NCI-H187 (cell line): ENCODE data around the gene COQ2.
"Not testable (repeated sequence)": the region's sequence is repeated elsewhere in the genome, so short reads cannot be mapped to it uniquely, and the experiment has no call there.

Source experiments
- DNase-seq, 2 experiments: peaks; one replicate each; lab custom pipeline; 2025; lab: John Stamatoyannopoulos, UW

Gene COQ2, protein sequence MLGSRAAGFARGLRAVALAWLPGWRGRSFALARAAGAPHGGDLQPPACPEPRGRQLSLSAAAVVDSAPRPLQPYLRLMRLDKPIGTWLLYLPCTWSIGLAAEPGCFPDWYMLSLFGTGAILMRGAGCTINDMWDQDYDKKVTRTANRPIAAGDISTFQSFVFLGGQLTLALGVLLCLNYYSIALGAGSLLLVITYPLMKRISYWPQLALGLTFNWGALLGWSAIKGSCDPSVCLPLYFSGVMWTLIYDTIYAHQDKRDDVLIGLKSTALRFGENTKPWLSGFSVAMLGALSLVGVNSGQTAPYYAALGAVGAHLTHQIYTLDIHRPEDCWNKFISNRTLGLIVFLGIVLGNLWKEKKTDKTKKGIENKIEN

DNA sequence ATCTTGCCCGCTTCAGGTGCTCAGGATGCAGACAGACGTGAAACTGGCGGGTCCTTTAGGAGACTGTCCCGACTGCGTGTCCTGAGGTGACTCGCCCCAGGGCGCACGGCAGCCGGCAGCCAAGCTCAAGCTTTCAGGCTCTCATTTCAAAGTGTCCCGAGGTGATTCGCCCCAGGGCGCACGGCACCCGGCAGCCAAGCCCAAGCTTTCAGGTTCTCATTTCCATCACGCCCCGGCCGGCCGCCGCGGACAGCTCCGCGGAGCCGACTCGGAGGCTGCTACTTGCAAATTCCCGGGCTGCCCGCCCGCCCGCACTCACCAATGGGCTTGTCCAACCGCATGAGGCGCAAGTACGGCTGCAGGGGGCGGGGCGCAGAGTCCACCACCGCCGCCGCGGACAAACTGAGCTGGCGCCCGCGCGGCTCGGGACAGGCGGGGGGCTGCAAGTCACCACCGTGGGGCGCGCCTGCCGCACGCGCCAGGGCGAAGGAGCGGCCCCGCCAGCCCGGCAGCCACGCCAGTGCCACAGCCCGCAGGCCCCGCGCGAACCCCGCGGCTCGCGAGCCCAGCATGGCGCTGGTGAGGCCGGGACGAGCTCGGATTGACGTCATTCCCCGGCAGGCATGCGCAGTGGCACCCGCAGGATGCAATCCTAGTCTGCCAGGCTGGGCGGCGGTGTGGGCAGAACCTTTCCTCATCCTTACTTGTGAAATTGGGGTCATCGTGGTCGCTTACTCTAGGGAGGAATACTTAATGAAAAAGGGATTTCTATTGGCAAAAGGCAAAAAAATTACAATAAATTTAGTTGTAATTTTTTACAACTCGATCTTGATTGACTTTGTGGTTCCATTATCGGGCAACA is at the start of gene COQ2:
TSS of gene COQ2 (minus strand) at position 606 of the 862 bp plus-strand sequence. CDS start at position 572, 34 bp downstream.
- DNase-seq: peak; percentile 88 to 93

DNA sequence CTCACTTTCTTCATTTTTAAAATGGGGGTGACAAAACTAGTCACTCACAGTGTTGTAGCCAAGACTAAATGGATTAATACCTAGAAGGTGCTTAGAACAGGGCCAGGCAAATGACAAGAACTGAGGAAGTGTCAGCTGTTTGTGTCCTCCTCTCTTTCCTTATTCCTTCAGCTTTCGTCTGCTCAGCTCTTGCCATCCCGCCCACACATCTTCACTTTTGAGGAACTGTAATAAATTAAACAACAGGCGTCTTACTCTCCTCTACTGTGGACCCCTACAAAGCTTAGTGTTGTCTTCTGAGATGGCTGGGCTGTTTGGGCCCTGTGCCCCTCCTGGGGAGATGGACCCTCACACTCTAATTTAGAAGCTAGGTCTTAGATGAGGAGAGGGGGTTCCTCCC is 47.4 kb upstream of the COQ2 start:
- DNase-seq: no peak

DNA sequence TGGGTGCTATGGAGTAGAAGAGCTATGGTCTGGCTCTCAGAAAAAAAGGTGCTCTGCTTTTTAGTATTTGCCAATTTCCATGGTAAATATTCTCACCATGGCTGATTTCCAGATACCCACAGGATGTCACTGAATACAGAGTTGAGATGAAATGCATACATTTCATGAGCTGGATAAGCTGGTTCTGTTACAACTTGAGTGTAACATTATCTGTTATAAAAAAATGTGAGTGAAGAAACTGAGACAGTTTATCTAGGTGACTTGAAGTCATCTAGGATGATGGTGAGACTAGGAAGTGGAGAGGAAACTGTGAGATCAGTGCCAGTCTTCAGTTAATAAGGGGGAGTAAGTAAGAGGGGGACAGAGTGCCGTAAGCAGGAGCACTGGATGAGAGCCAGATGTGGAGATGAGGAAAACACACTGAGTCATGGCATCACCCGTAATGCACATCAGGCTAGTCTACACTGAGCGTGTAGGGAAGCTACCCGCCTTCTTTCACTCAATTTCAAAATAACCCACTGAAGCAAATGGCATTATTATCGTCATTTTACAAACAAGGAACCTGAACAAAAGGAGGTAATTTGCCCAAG is 45.0 kb upstream of the COQ2 start:
- no peak for DNase-seq

DNA sequence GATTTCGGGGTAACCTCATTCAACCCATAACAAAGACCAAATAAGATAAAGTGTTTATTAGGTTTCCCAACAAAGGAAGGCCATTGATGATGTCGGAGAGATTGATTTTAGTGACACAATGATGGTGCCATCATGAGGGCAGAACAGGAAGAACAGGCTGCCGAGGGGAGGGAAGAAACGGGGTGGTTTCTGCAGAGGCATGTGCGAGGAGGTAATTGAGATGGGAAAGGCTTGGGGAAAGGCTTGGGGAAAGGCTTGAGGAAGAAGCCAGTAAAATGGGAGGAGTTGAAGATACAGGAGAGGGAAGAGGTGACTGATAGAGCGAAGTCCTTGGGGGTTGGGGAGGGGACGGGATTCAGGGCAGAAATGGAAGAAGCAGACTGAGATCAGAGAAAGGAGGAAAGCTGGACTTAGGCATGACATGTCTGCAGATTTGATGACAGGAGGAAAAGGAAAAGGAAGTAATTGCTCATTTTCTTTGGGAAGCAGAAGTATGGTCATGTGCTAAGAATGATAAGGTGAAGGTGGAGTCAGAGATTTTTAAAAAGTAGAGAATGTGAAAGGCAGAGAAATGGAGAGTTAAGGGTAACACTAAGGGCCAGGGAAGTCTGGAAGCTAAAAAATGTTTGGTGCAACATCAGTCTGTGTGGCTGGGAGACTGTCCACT is 44.1 kb upstream of the COQ2 start:
- no peak for DNase-seq

DNA sequence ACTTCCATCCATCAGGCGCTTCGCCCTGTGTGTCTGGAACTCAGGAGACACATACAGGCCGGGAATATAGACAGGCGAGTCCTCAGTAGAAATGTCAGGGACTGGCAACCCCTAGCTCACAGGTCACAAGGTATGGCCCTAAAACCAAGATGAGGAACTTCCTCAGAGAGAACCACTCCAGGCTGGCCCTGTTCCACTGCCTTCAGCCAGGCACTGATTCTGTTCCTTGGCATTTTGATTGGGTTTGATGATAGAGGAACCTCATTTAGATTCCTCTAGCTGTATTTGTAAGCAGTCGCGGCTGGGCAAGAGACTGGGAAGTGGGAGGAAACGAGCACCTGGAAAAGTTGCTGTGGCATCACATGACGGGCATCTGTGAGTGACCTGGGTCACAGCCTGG is 41.9 kb upstream of the COQ2 start:
- DNase-seq: no peak

DNA sequence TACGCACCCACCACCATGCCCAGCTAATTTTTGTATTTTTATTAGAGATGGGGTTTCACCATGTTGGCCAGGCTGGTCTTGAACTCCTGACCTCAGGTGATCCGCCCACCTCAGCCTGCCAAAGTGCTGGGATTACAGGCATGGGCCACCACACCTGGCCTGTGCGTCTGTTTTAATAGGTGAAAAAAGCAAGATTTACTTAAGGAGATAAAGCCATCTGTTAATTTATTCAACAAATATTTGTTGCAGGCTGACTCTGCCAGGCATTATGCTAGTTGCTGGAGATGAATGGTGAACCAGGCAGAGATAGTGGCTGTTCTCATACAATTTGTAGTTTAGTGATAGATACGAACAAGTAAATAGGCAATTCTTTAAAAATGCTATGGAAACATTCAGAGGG is 40.7 kb upstream of the COQ2 start:
- not testable (repeated sequence) for DNase-seq

DNA sequence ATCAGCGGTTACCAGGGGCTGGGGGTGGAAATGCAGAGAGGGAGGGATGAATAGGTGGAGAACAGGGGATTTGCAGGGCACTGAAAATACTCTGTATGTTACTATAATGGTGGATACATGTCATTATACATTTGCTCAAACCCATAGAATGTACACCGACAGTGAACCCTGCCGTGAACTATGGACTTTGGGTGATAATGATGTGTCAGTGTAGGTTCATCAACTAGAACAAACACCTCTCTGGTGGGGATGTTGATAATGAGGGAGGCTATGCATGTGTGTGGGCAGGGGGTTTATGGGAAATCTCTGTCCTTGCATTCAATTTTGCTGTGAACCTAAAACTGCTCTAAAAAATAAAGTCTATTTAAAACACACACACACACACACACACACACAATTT is 38.5 kb upstream of the COQ2 start:
- no peak for DNase-seq

DNA sequence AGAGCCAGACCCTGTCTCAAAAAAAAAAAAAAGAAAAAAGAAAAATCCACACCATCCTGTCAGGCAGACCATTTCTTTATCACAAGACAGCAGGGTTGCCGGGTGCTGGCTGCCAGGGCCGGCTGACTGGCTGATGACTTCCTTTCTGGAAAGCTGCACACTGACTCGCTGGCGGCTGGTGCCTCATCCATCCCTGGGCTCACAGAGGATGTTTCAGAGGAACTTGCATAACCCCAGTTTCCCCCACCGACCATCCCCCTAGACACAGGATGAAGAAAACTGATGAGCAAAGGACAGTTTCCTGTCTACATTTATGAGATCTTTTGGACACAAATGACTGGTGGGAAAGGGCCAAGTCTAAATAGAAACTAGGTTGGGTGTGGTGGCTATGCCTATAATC is 36.0 kb upstream of the COQ2 start:
- no peak for DNase-seq

DNA sequence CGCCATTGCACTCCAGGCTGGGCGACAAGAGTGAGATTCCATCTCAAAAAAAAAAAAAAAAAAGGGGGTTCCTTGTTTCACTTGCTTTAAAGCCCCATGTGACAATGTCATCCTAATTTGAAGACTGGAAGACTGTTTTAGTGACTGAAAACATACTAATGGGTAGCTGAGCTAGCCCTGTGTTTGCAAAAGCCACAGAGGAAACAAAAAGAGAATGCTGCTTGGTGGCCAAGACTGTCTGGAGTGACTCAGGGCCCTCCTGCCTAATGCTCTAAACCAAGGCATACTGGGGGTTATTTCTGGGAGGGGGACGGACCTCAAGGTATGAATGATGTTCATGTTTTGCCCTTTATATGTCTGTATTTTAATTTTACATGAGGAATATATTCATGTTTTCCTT is 34.1 kb upstream of the COQ2 start:
- no peak for DNase-seq

DNA sequence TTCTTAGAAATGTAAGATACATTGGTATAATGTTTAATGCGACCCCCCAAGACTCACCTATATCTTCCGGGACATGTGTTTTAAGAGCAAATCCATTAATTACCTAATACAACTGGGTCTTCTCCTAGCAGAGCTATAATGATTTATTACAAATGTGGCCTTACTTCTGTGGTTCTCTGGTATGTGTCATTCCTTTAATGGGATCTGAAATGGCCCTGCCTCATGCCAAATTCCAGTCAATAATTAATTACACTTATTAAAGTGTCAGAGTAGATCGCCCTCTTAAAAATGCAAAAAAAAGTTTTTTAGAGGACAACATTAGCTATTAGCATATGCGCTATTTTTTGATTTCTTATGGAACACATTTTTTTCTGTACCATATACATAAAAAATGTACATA is 33.1 kb upstream of the COQ2 start:
- DNase-seq: no peak

DNA sequence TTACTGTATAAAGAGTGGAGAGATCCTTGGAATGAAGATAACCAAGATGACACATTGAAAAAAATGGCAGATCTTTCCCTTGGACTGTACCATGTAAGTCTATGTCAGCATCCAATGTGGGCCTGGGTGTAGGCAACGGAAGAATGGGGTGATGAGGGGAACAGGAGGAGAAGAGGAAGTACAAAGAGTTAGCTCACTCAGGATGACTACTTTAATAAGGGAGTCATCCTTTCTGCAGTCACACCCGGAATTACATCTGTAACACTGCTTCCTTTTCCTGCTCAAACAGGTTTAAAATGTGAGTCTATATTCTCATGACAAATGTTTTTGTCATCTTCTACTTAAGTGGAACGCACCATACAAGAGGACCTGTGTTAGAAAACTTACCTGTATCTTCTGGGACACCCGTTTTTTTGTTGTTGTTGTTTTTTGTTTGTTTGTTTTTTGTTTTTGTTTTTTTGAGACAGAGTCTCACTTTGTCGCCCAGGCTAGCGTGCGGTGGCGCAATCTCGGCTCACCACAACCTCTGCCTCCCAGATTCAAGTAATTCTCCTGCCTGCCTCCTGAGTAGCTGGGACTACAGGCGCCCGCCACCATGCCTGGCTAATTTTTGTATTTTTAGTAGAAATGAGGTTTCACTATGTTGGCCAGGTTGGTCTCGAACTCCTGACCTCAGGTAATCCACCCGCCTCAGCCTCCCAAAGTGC is 32.0 kb upstream of the COQ2 start:
- DNase-seq: no peak

DNA sequence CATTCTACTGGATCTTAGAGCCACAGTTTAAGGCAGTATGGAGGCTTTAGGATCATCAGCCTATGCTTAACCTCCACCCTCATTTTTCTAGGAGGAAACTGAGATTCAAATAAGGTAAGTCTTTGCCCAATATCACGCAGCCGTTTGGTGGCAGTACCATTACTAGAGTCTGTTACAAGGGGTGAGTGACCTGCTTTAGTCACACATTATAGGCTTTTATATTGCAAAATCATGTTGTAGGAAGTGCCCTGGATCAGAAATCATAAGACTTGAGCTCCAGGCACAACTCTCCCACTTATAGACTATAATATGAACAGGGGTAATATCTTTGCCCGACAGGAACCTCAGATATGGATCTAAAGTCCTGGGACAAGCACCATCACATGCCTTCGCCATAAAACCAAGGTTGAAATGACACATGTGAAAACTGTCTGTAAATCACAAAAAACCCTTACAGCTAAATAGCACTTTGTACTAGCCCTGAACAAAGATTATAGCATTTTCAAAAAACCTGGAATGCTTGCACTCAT is 30.8 kb upstream of the COQ2 start:
- DNase-seq: no peak

DNA sequence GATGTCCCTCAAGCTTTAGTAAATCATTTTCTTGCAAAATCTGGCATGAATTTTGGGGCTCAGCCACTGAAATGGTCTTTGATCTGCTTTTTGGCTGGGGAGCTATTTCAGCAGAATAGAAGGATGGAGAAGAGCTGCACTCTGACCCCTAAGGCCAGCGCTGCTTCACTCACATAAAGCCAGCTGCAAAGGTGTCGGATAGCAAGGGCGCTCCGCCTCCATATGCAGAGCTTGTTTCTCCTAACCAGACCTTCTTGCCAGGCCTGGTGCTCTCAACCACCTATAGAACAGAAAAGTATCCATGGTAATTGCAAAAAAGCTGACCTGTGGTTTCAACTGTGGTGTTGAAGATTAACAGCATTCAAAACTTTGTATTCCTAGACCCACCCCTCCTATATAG is 24.1 kb upstream of the COQ2 start:
- no peak for DNase-seq

DNA sequence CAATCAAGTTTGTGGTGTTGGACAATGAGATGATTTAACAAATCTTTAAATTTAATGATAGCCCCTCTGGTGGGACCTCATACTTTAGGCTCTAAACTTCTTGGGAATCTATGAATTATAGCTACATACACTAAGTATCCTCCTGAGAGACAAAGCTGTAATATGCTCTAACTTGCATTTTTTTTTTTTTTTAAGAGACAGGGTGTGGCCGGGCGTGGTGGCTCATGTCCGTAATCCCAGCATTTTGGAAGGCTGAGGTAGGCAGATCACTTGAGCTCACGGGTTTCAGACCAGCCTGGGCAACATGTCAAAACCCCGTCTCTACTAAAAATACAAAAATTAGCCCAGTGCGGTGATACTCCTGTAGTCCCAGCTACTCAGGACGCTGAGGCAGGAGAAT is 23.3 kb upstream of the COQ2 start:
- no peak for DNase-seq

DNA sequence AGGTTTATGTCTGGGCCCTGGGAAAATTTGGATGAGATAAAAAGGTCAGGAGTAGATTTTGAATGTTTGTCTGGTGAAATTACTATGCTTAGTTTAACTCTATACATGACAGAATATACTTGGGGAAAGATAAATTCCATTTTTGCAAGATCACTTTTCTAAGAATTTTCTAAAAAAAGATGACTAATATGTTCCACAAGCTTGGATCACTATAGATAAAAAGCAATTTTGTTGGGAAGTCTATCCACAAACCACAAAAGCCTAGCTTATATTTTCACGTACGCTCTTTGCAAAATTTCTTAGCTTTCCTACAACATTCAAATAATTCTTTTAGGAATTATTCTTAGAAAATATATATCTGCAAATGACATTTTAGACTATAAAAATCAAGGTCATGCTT is 20.6 kb upstream of the COQ2 start:
- DNase-seq: no peak

DNA sequence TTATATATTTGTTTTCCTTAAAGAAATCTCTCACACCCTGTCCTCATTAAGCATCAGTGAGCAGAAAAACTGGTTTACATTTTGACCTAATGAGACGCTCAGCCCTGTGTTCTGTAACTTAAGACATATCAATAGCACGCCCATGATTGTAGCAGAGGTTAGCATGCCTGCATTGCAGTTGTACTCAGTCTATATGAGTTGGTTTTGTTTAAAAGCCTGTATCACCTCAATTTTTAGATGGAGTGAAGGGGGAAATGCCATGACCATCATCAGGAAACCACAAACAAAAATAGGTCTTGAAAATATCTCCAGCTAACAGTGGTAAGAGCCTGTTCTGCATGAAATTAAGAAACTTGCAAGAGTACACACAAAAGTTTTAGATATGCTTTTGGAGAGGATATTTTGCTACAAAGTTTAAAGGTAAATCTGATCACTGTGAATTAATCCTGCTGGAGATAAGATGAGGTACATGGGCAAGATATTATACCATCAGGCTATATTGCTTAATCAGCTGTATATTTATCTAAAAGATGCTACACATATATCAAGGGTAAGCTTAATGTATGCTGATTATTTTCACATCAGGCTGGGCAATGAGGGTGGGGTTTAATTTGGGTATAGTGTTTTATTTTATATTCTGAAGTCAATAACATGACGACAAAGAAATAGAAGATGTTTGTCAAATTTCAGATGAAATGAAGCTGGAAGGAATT is 13.1 kb upstream of the COQ2 start:
- no peak for DNase-seq

DNA sequence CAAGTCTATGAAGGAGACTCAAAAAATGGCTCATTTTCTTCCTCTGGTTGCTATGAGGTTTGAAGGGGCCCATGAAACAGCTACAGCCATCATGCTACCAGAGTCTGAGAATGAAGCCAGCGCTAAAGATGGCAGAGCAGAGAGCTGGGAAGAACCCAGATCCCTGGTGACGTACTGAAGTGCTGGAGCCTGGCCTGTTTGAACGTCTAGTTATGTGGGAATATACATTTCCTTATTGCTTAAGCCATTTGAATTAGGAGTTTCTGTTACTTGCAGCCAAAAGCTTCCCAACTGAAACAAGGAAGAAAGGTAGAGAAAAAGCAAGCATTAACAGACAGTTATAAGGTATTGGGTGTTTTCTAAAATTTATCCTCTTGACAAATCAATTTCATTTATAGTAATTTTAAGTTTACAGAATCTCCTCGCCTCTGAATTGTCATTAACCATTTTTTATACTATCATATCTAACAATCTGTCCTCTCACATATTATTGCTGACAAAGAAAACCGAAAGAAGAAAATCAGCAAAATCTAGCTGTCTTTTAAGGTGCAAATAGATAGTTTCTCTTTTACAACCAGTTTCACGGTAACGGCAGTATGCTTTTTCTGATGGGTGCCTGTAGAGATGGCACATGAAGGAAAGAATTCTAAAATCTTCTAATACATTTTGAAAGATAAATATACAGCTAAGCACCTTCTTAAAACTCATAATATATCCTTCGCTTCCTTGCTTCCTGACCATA is 8.9 kb upstream of the COQ2 start:
- no peak for DNase-seq

DNA sequence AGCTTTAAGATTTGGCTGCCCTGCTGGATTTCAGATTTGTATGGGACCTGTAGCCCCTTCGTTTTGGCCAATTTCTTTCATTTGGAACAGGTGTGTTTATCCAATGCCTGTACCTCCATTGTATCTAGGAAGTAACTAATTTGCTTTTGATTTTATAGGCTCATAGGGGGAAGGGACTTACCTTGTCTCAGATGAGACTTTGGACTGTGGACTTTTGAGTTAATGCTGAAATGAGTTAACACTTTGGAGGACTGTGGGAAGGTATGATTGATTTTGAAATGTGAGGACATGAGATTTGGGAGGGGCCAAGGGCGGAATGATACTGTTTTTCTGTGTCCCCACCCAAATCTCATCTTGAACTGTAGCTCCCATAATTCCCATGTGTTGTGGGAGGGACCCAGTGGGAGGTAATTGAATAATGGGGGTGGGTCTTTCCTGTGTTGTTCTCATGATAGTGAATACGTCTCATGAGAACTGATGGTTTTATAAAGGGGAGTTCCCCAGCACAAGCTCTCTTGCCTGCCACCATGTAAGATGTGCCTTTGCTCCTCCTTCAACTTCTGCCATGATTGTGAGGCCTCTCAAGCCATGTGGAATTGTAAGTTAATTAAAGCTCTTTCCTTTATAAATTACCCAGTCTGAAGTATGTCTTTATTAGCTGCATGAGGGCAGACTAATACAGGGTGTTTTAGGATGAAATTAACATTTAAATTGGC is 5.6 kb upstream of the COQ2 start:
- DNase-seq: not testable (repeated sequence)

DNA sequence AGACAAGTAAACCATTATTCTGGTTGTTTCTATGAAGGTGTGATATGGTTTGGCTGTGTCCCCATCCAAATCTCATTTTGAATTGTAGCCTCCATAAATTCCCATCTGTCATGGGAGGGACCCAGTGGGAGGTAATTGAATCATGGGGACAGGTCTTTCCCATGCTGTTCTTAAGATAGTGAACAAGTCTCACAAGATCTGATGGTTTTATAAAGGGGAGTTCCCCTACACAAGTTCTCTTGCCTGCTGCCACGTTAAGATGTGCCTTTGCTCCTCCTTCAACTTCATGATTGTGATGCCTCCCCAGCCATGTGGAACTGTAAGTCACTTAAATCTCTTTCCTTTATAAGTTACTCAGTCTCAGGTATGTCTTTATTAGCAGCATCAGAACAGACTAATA is 3.8 kb upstream of the COQ2 start:
- DNase-seq: not testable (repeated sequence)

DNA sequence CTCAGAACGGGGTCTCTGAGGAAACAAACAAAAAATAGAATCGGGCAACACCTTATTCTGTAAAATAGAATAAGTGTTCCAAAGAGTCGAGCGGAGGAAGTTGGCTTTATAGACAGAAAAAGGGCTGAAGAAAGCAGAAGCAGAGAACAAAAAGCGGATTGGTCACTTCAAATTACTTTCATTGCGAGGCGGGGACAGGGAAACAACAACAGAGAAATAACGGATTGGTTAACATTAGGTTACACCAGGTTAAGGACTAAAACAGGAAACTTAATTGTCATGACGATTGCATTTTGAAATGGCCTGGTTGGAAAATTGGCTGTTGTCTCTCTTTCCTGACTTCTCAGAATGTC is 433 bp upstream of the COQ2 start:
- no peak for DNase-seq
